Cerebellar cortex (tissue), 1 donor: Measurements from ENCODE around the gene MSI2.

Experiments used
- DNase-seq: peaks from one replicate; pipeline ENCODE4 v3.0.0-alpha.2; 2015; ENCODE audit warnings: low spot score

Gene MSI2

DNA sequence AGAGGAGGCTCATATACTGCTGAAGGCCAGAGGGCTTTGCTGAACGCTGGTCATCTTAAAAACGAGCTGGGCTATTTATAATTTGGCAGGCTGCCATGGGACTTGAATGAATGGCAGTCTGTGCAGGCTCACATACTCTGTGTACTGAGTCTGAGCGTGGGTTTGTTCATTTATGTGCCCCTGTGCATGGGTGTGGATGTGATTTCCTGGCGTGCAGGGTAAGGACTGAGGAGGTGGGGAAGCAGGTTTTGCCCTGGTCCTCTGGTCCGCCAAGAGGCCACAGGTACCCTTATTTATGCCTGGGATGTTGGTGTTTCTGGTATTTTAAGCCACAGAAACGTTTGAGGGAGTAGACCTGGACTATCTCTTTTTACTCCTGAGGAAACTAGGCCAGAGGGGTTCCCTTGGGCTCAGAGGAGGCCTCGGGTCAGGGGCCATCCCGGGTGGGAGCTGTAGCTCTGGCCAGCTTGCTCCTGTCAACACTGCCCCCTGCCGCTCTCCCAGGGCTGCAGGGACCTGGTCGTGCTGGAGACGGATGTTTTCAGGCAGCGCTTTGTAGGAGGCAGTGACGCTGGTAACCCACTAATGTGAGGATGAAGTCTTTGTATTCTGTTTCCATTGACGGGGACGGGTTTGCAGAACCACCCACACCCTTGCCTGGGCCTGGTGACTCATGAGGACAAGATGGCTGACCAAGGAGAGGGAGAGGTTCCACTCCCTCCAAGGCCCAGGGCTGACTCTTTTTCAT lies 184.4 kb downstream of the MSI2 start:
- peak; percentile 83 for DNase-seq

DNA sequence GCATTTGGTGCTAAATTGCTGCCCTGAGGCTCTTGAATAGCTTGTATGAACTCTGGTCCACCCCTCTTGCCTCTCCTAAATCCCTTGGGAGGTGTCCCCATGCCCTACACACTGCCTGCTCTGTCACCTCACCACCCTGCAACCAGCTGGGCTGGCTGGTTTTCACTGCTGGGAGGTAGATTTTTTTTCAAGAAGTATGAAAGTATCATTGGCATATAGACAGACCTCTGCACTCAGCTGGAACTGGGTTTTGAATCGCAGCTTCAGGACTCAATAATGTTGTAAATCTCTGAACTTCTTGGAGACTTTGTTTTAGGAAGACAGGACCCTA lies 184.9 kb downstream of the MSI2 start:
- no peak for DNase-seq

DNA sequence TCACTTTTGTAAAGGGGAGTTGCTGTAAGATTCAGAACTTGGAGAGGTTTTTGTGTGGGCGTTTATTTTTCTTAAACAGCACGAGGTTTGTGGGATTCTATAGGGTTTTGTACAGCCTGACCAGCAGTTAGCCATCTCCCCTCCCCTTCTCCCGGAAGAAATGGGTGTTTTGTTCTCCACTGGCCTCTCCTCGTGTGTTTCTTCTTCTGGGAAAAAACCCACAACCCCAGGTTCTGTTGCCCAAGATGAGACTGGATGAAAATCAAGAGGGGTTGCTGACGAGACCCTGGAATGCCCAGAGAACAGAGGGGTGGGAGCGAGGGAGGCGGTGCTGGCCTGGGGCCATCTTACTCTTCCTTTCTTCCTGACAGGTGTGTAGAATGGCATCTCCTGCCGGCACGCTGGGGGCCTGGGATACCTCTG lies 186.1 kb downstream of the MSI2 start:
- DNase-seq = no peak

DNA sequence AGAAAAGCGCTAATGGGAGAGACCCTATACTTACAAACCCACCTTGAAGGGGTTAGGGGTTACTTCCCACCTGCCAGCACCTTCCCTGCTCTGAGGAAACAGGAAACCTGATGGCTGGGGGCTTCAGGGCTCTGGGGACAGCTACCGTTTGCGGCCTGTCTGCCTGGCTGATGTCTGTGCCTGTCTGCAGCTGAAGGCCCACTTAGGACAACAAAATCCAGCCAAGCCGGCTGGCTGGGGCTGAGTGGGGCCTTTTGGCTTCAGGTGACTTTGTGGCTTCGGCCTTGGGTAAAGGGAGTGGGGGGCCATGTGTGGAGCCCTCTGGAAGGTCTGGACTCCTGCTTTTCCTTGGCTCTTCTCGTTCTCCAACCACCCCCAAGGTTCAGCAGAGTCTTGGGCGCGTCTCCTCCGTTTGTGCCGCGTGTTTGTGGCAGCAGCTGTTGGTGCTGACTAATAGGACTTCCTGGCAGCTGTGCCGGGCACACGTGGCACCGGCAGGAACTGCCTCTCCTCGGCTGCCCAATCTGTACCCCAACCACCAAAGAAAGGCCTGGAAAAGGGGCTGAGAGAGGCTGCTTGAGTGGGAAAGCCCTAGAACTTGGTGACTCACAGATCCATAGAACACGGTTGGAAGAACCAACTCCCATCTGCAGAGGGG lies 186.7 kb downstream of the MSI2 start:
- no peak for DNase-seq

DNA sequence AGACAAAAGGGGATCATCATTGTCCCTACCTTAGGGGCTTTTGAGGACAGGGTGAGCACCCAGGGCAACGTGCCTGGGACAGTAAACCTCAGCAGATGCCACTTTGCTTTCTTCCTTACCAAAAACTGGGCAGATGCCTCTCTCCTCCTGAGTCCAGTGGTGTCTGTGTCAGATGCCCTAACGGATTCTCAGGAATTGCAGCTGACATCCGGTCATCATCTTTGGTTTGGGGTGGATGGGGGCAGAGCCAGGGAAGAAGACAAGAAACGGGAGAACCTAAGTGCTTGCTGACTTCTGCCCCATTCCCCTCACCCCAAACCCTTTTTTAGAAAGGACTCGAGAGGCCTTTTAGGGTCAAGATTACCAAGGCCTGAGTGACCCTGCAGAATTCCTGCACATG lies 187.5 kb downstream of the MSI2 start:
- no peak for DNase-seq

DNA sequence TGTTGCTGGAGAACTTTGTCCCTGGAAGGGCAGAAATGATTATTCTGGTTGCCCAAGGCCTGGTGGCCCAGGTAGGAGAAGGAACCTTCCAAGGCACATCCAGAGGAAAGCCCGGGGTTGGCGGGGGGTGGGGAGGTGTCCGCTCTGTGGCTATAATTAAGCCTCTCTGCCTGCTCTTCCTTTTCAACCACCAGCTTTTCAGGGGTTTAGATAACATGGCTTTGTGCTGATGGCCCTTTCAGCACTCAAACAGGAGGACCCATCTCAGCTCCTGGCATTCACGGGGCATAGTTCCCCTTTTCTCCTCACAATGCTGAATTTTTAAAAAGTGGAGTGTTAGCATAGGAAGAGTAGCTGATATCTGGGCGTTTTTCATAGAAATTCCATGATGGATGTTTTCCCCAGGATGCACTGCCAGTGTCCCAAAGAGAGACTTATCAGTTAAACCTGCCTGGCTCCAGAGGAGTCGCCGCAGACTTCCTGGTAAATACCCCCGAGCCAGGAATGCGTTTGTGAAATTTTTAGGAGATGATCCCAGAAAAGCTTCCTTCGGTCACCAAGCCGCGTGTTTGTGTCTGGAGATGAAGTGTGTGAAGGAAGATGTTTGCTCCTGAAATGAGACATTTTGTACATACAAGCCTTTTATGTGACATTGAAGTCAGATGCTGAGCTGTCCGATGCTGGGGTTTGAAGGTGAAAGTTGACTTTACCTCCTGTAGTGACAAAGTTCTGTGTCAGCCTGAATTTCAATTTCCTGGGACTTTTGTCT lies 188.5 kb downstream of the MSI2 start:
- no peak for DNase-seq

DNA sequence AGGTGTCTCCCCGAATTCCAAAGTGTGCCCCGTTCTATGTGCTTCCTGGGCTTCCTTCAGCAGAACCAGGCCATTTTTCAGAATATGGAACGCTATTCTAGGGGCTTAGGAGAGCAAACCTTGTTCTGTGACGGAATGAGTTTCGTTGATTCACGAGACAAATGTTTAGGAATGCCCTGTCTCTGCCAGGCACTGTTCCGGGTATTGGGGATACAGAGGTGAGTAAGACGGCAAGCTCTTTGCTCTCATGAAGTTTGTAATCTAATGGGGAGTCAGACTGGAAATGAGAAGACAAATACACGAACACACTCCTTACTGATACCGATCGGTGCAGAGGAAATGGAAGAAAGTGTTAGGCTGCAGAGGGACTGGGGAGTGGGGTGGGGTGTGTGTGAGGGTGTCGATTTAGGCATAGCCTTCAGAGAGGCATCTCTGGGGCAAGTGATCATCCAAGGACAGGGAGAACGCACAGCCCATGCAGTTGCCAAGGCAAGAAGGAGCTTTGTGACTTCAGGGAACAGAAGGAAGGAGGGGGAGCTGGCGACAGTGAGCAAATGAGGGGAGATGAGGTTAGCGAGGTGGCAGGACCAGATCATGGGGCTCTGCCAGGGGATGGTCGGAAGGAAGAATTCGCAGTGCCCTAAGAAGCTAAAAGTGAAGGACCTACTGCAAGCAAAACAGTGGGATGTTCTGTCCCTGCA lies 189.6 kb downstream of the MSI2 start:
- DNase-seq = no peak

- no peak for DNase-seq
Observed at GRCh38 chr17:57447357-57447989, 191.2 kb downstream of the MSI2 start.

DNA sequence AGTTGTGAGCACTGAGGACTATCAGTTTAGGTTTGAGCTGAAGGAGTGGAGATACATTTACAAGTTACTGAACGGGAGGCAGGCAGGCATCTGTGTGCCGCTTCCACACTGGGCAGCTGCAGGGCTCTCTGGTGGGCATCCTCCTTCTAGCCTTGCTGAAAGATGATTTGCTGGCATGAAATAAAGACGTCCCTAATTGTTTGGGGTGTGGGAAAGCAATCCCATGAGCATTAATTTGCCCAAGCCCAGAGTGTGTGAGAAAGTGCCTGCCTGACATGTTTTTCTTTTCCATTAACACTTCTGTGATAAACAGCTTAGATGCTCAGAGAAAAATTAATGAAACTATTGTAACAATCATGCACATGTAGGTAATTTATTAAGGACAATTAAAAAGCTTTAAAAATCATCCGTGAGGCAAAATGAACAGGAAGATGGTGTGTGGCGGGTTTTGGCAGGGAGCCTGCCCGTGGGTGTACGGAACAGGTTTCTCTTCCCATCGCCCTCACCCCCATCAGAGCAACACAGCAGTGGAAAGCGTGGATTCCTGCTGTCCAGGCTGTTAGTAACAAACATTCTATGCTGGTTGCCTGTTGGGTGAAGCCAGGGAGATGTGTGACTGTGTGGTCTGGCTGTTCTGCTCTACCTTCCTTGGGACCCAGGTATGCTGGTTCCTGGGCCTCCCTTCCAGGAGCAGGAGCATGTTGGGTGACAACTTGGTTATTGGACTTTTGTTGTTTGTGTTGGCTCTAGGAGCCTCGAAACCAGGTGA lies 191.9 kb downstream of the MSI2 start:
- DNase-seq = no peak

- DNase-seq = no peak
Observed at GRCh38 chr17:57448759-57449283, 192.5 kb downstream of the MSI2 start.

GRCh38 chr17:57451191-57451590 lies 194.9 kb downstream of the MSI2 start:
- no peak for DNase-seq

DNA sequence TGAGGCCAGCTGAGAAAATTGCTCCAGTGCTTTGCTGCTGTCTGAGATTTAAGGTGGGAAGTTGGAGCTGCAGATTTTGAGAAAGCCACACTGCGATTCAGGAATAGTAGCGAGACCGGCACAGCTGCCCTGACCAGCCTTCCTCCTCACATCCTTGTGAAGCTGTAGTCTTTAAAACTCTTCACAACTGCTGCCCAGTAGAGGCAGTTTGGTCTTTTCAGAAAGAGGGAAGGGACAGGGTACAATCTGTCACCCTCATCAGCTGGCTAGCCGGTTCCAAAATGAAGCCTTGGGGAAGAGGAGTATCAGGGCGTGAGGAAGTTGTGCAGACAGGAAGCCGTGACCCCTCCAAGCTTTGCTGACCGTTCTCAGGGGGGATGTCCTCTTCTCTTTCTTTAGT lies 195.3 kb downstream of the MSI2 start:
- no peak for DNase-seq

DNA sequence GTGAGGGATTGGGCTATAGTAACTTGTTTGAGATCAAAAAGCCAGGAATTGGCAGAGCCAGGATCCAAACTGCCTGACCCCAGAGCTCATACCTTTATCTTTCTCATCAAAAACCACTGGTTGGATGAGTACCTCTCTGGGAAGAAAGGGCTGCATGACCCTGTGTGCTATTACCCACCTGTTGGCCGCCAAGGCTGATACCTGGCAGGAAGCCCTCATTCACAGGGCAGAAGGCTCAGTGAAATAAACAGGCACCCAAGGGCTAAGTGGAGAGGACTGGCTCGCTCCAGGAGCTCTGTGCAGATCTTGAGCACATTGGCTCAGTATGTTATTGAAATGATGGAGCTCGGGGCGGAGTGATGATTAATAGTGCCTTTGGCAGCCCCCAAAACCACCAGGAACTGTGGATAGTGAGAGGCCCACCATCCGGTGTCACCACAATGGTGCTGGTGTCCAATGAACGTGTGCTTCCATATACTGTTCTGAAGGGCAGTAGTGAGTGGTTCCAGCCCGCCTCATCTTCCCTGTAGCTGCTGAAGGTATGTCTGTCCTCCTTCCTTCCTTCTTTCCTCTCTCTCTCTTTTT lies 197.6 kb downstream of the MSI2 start:
- no peak for DNase-seq

- no peak for DNase-seq
Observed at GRCh38 chr17:57454729-57455062, 198.4 kb downstream of the MSI2 start.

GRCh38 chr17:57455063-57455914 lies 199.0 kb downstream of the MSI2 start:
- peak; percentile 48 for DNase-seq

DNA sequence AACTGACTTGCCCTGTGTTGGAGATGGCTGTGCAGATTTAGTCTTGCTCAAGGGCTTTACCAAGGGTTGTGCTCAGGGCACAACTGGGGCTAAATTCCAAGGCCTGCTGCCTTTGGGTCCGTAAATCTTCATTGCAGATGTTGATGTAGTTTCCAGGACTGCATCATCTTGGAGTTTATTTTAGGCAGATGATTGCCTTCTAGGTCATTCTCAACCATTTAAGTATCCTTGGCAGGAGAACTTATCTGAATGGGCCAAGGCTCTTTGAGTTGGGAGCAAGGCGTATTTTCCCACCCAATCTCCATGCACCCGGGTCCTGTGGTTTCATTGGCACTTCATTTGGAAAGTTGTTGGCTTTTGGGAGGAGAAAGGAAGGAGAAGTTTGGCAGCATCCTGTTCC lies 200.3 kb downstream of the MSI2 start:
- no peak for DNase-seq

DNA sequence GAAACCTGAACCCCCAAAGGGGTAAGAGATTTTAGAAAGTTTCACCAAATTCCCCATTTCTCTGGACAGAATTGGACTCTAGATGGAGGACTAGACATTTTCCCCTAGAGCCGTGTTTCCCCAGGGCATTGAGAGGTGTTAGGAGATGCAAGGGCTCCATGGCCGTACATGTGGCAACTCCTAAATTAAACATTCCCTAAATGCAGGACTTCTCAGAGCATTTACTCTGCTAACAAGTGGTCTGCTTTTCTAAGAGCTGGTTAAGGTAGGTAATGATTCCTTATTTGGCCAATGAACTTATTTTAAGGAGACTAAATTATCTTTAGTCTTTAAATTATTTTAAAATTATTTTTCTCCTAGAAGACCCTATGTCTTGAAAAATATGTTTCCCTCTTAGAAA lies 200.9 kb downstream of the MSI2 start:
- no peak for DNase-seq

- no peak for DNase-seq
Observed at GRCh38 chr17:57458718-57459285, 202.5 kb downstream of the MSI2 start.

DNA sequence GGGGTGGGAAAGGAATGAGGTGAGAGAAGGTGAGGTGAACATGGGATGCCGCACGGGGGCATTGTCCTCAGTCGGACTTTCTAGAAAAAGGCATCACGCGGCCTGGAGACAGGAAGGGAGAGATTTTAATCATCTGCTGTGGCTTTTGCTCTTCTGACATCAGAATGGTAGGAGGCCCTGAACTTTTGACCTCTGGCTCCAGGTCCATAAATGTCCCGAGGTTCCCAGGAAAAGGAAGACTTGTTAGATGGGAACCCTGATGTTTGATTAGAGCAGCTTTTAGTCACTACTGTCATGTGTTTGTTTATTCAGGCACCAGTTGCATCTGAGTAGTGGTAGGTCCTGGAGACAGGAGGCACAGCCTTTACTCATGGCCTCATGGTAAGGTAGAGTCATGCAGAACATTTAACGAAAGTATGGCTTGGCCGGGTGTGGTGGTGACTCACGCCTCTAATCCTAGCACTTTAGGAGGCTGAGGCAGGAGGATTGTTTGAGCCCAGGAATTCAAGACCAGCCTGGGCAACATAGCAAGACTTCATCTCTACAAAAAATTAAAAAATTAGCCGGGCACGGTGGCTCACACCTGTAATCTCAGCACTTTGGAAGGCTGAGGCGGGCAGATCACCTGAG lies 203.1 kb downstream of the MSI2 start:
- no peak for DNase-seq
